Mesendoderm (in vitro differentiated cells): ENCODE measurements around the gene BCL7B.

ENCODE experiments used
- DNase-seq: peaks from one replicate; pipeline ENCODE4 v3.0.0; 2013
- H2AK5ac ChIP-seq: 2 replicates; pipeline ENCODE4 v1.6.1; 2013; ENCODE audit warnings: low read length, inconsistent platforms
- H2BK120ac ChIP-seq: 2 replicates; pipeline ENCODE4 v1.6.1; 2013; ENCODE audit warnings: low read depth, mild to moderate bottlenecking, low read length, moderate library complexity, mixed read lengths
- H2BK15ac ChIP-seq: replicated peaks from 2 replicates; pipeline ENCODE4 v1.6.1; 2013; ENCODE audit warnings: low read depth, mild to moderate bottlenecking, moderate library complexity
- H2BK5ac ChIP-seq: 2 replicates; pipeline ENCODE4 v1.6.1; 2013; ENCODE audit warnings: low read length, inconsistent platforms
- H3K18ac ChIP-seq: 2 replicates; pipeline ENCODE4 v1.6.1; 2013; ENCODE audit warnings: mild to moderate bottlenecking, low read length, mixed read lengths
- H3K23ac ChIP-seq: one replicate; pipeline ENCODE4 v1.6.1; 2013; ENCODE audit warnings: low read length
- H3K27ac ChIP-seq: 2 replicates; pipeline ENCODE4 v1.5.1; 2013; ENCODE audit warnings: low read depth, mild to moderate bottlenecking, inconsistent platforms, low read length, moderate library complexity
- H3K27me3 ChIP-seq: 2 replicates; pipeline ENCODE4 v1.6.1; 2013; ENCODE audit warnings: low read length, control low read depth, mild to moderate bottlenecking, inconsistent platforms; ENCODE audit not compliant: insufficient read depth, poor library complexity
- H3K36me3 ChIP-seq: 2 replicates; pipeline ENCODE4 v1.6.1; 2013; ENCODE audit warnings: low read length, inconsistent platforms; ENCODE audit not compliant: control insufficient read depth, insufficient read depth
- H3K4ac ChIP-seq: one replicate; pipeline ENCODE4 v1.6.1; 2013; ENCODE audit warnings: low read depth, mild to moderate bottlenecking, low read length, moderate library complexity
- H3K4me1 ChIP-seq: 2 replicates; pipeline ENCODE4 v1.6.1; 2013; ENCODE audit warnings: low read depth, low read length, inconsistent platforms; ENCODE audit not compliant: control insufficient read depth
- H3K4me2 ChIP-seq: 2 replicates; pipeline ENCODE4 v1.6.1; 2013; ENCODE audit warnings: low read length
- H3K4me3 ChIP-seq: 2 replicates; pipeline ENCODE4 v1.5.1; 2013; ENCODE audit warnings: mild to moderate bottlenecking, low read length
- H3K56ac ChIP-seq: one replicate; pipeline ENCODE4 v1.6.1; 2013; ENCODE audit warnings: low read length
- H3K79me1 ChIP-seq: 2 replicates; pipeline ENCODE4 v1.6.1; 2013; ENCODE audit warnings: low read length, inconsistent platforms
- H3K79me2 ChIP-seq: 2 replicates; pipeline ENCODE4 v1.6.1; 2013; ENCODE audit warnings: mild to moderate bottlenecking, low read length; ENCODE audit not compliant: control insufficient read depth, insufficient read depth
- H3K9ac ChIP-seq: 2 replicates; pipeline ENCODE4 v1.6.1; 2013; ENCODE audit warnings: low read length, inconsistent platforms
- H4K5ac ChIP-seq: one replicate; pipeline ENCODE4 v1.6.1; 2013; ENCODE audit warnings: low read length
- H4K8ac ChIP-seq: one replicate; pipeline ENCODE4 v1.6.1; 2013; ENCODE audit warnings: low read depth, mild to moderate bottlenecking, control low read depth, low read length, moderate library complexity
- WGBS: extraction: QIAGEN DNeasy Blood & Tissue Kit; methylation state at CpG from one replicate; pipeline ENCODE4 v1.1.7; 2013; ENCODE audit warnings: low lambda C conversion rate, missing lambda C conversion rate; ENCODE audit not compliant: insufficient coverage; ENCODE audit errors: extremely low coverage; 5-methylcytosine and 5-hydroxymethylcytosine counted together

Gene BCL7B

GRCh38 chr7:73597978-73598782 lies 40.7 kb upstream of the BCL7B start:
- Histone ChIP-seq H4K8ac (no peak overlapping the region), H2BK15ac (no peak overlapping the region), H4K5ac (no peak overlapping the region), H3K9ac (no peak overlapping the region), H2AK5ac (no peak overlapping the region), H3K79me2 (no peaks in the 10 kb centered on the region), H3K18ac (no peak overlapping the region), H3K4me3 (no peak overlapping the region), H3K23ac (no peak overlapping the region), H3K56ac (no peak overlapping the region), H2BK120ac (no peak overlapping the region), H3K4me1 (no peaks in the 10 kb centered on the region), H3K27ac (no peak overlapping the region), H3K27me3 (no peaks in the 10 kb centered on the region), H3K4ac (no peak overlapping the region), H3K79me1 (no peaks in the 10 kb centered on the region), H2BK5ac (no peak overlapping the region), H3K4me2 (no peak overlapping the region), H3K36me3 (no peaks in the 10 kb centered on the region)
- DNase-seq, result no peak
- WGBS, result 100% methylated on average over 1 of the region's 5 CpGs

- WGBS, result no CpG with 5 or more reads among the region's 37 CpGs
- no peaks in the 10 kb centered on the region for H3K4me1 ChIP-seq
- no peak overlapping the region for H2BK15ac ChIP-seq
- no peak overlapping the region for H3K4ac ChIP-seq
- H3K27me3 ChIP-seq, result no peaks in the 10 kb centered on the region
- no peak overlapping the region for H2AK5ac ChIP-seq
- H4K8ac ChIP-seq, result no peak overlapping the region
- H3K36me3 ChIP-seq, result no peaks in the 10 kb centered on the region
- no peaks in the 10 kb centered on the region for H3K79me2 ChIP-seq
- no peak overlapping the region for H2BK120ac ChIP-seq
- H4K5ac ChIP-seq, result no peak overlapping the region
- H3K9ac ChIP-seq, result no peak overlapping the region
- H3K79me1 ChIP-seq, result no peaks in the 10 kb centered on the region
- no peak overlapping the region for H3K18ac ChIP-seq
- no peak overlapping the region for H3K4me2 ChIP-seq
- no peak for DNase-seq
- H3K23ac ChIP-seq, result no peak overlapping the region
- H2BK5ac ChIP-seq, result no peak overlapping the region
- H3K27ac ChIP-seq, result no peak overlapping the region
- no peak overlapping the region for H3K56ac ChIP-seq
- no peak overlapping the region for H3K4me3 ChIP-seq
Observed at GRCh38 chr7:73596191-73597065, 38.9 kb upstream of the BCL7B start.

- Histone ChIP-seq H3K79me2 (no peaks in the 10 kb centered on the region), H4K8ac (no peak overlapping the region), H3K23ac (no peak overlapping the region), H3K27ac (no peak overlapping the region), H3K4me3 (no peak overlapping the region), H2BK120ac (no peak overlapping the region), H3K36me3 (no peaks in the 10 kb centered on the region), H3K18ac (no peak overlapping the region), H3K4ac (no peak overlapping the region), H2BK15ac (no peak overlapping the region), H3K4me1 (no peaks in the 10 kb centered on the region), H3K56ac (no peak overlapping the region), H3K4me2 (no peak overlapping the region), H2AK5ac (no peak overlapping the region), H4K5ac (no peak overlapping the region), H3K27me3 (no peaks in the 10 kb centered on the region), H2BK5ac (no peak overlapping the region), H3K9ac (no peak overlapping the region), H3K79me1 (no peaks in the 10 kb centered on the region)
- WGBS, result no CpG with 5 or more reads among the region's 9 CpGs
- no peak for DNase-seq
Observed at GRCh38 chr7:73595358-73595757, 37.9 kb upstream of the BCL7B start.

GRCh38 chr7:73593207-73594045 lies 35.9 kb upstream of the BCL7B start:
- Histone ChIP-seq H2BK15ac (no peak overlapping the region), H3K56ac (no peak overlapping the region), H2AK5ac (no peak overlapping the region), H3K4me1 (no peaks in the 10 kb centered on the region), H3K23ac (no peak overlapping the region), H3K27ac (no peak overlapping the region), H3K4me2 (no peak overlapping the region), H4K5ac (no peak overlapping the region), H3K79me2 (no peaks in the 10 kb centered on the region), H3K27me3 (no peaks in the 10 kb centered on the region), H4K8ac (no peak overlapping the region), H3K4ac (no peak overlapping the region), H2BK5ac (no peak overlapping the region), H3K79me1 (no peaks in the 10 kb centered on the region), H3K36me3 (no peaks in the 10 kb centered on the region), H3K9ac (no peak overlapping the region), H3K4me3 (no peak overlapping the region), H2BK120ac (no peak overlapping the region), H3K18ac (no peak overlapping the region)
- no CpG with 5 or more reads among the region's 14 CpGs for WGBS
- no peak for DNase-seq

GRCh38 chr7:73586911-73587310 lies 29.4 kb upstream of the BCL7B start:
- no peak for DNase-seq
- no peaks in the 10 kb centered on the region for H3K79me2 ChIP-seq
- H3K36me3 ChIP-seq, result no peaks in the 10 kb centered on the region
- H3K4me1 ChIP-seq, result no peaks in the 10 kb centered on the region
- H2BK5ac ChIP-seq, result no peak overlapping the region
- no peak overlapping the region for H3K56ac ChIP-seq
- no peak overlapping the region for H4K5ac ChIP-seq
- no peaks in the 10 kb centered on the region for H3K79me1 ChIP-seq
- H3K18ac ChIP-seq, result no peak overlapping the region
- no peak overlapping the region for H2BK15ac ChIP-seq
- H2BK120ac ChIP-seq, result no peak overlapping the region
- WGBS, result no CpG with 5 or more reads among the region's 12 CpGs
- H4K8ac ChIP-seq, result no peak overlapping the region
- no peak overlapping the region for H3K27ac ChIP-seq
- no peak overlapping the region for H3K4me3 ChIP-seq
- no peak overlapping the region for H3K4ac ChIP-seq
- no peak overlapping the region for H3K9ac ChIP-seq
- H3K4me2 ChIP-seq, result no peak overlapping the region
- no peak overlapping the region for H2AK5ac ChIP-seq
- no peaks in the 10 kb centered on the region for H3K27me3 ChIP-seq
- H3K23ac ChIP-seq, result no peak overlapping the region
